K562 (cell line): ENCODE data around the gene COX10. TPM values are rescaled to one million over a fixed set of nuclear protein-coding genes. Genes with fewer than 3 reads are reported as not detected.

Experiments
- ATAC-seq: fragments of 200-7000 bp; cut with Tn5 transposase; 3 replicates; pipeline ENCODE4 v1.9.1; 2020; ENCODE audit warnings: moderate library complexity
- BruUV-seq: library from RNA; stranded (reverse); fragments of 400-500 nt; replicated peaks from 2 replicates; lab custom pipeline; 2021; lab: Mats Ljungman, UMichigan
- CTCF ChIA-PET: fragments of 300-600 bp; formaldehyde crosslinking; extraction: SDS; loops from one replicate; lab custom pipeline; 2021; ENCODE audit warnings: low intra/inter-chr PET ratio; lab: Yijun Ruan, JAX
- POLR2A ChIA-PET: fragments of 300-600, 350-650 bp; sonication (Branson Sonifier 250); formaldehyde crosslinking; extraction: SDS; loops from one replicate; lab custom pipeline; 2021; ENCODE audit warnings: antibody characterized with exemption, inconsistent platforms; lab: Yijun Ruan, JAX
- DNase-seq, 4 experiments: peaks; one replicate each; pipeline versions ENCODE4 v3.0.0 to v3.0.0-alpha.2; 2011 to 2018; ENCODE audit warnings: low spot score in 3 of 4, mixed read lengths in 3 of 4; ENCODE audit errors: extremely low read depth in 1 of 4
- FAIRE-seq: peaks from 2 replicates; lab custom pipeline; 2011; peaks lifted over from hg19 to GRCh38; lab: Jason Lieb, UNC
- H2AFZ ChIP-seq: 2 replicates; pipeline ENCODE4 v1.6.0; 2011; ENCODE audit warnings: low read depth, low read length, control low read depth, inconsistent platforms
- H3K27ac ChIP-seq: fragments of 200-600 bp; 3 replicates; pipeline ENCODE4 v1.8.0; 2011; ENCODE audit warnings: low read depth, mild to moderate bottlenecking, control low read depth, inconsistent platforms, low read length, moderate library complexity, mixed read lengths; ENCODE audit errors: extremely low read depth
- H3K27me3 ChIP-seq, 2 experiments: fragments of 300-600 bp in 1 of 2; 2 replicates in 1 of 2; 3 replicates in 1 of 2; pipeline versions ENCODE4 v1.6.0 to v1.8.0; 2011; ENCODE audit warnings: inconsistent platforms in 2 of 2, low read length in 2 of 2, mild to moderate bottlenecking in 1 of 2, mixed read lengths in 1 of 2, moderate library complexity in 1 of 2; ENCODE audit not compliant: control insufficient read depth in 2 of 2, insufficient read depth in 2 of 2
- H3K36me3 ChIP-seq: fragments of 300-600 bp; 3 replicates; pipeline ENCODE4 v1.8.0; 2011; ENCODE audit warnings: mild to moderate bottlenecking, low read length, inconsistent platforms; ENCODE audit not compliant: control insufficient read depth, insufficient read depth
- H3K4me1 ChIP-seq, 2 experiments: fragments of 200-600 bp in 1 of 2; replicated peaks in 1 of 2; 2 replicates in 1 of 2; 3 replicates in 1 of 2; pipeline versions ENCODE4 v1.5.1 to v1.8.0; 2011; ENCODE audit warnings: inconsistent platforms in 2 of 2, low read length in 2 of 2, mild to moderate bottlenecking in 1 of 2, mixed read lengths in 1 of 2, moderate library complexity in 1 of 2; ENCODE audit not compliant: control insufficient read depth in 2 of 2, insufficient read depth in 2 of 2
- H3K4me2 ChIP-seq: 2 replicates; pipeline ENCODE4 v1.6.1; 2011; ENCODE audit warnings: low read length, control low read depth, inconsistent platforms, mixed read lengths; ENCODE audit not compliant: insufficient read depth
- H3K4me3 ChIP-seq: fragments of 200-600 bp; sonication (generic), shearing (Covaris generic); 2 replicates; pipeline ENCODE4 v1.5.1; 2016; ENCODE audit warnings: control low read depth, inconsistent platforms
- H3K79me2 ChIP-seq: fragments of 200-600 bp; 3 replicates; pipeline ENCODE4 v1.8.0; 2011; ENCODE audit warnings: low read length, inconsistent platforms; ENCODE audit not compliant: control insufficient read depth, insufficient read depth
- H3K9ac ChIP-seq, 2 experiments: 2 replicates each; pipeline versions ENCODE4 v1.6.0 to v1.6.1; 2011; ENCODE audit warnings: low read depth in 2 of 2, low read length in 2 of 2, control low read depth in 1 of 2, inconsistent platforms in 1 of 2, mild to moderate bottlenecking in 1 of 2, mixed read lengths in 1 of 2; ENCODE audit not compliant: insufficient read depth in 1 of 2
- H3K9me1 ChIP-seq: one replicate; pipeline ENCODE4 v1.6.0; 2011; ENCODE audit warnings: inconsistent platforms, mild to moderate bottlenecking, low read length, moderate library complexity; ENCODE audit not compliant: control insufficient read depth, insufficient read depth
- H3K9me3 ChIP-seq: replicated peaks from 2 replicates; pipeline ENCODE4 v1.5.1; 2011; ENCODE audit warnings: low read depth, low read length, inconsistent platforms; ENCODE audit not compliant: control insufficient read depth, insufficient read depth
- H4K20me1 ChIP-seq: replicated peaks from 2 replicates; pipeline ENCODE4 v1.6.1; 2011; ENCODE audit warnings: low read length, inconsistent platforms, mixed read lengths; ENCODE audit not compliant: control insufficient read depth, insufficient read depth
- ATF1 ChIP-seq, 2 experiments: fragments of 450-650 bp in 1 of 2; IDR thresholded peaks; 2 replicates each; pipeline ENCODE4 v1.6.1; 2016; ENCODE audit warnings: missing compliant biosample characterization in 1 of 2, missing genetic modification characterization in 1 of 2
- BHLHE40 ChIP-seq: IDR thresholded peaks from 2 replicates; pipeline ENCODE4 v1.6.1; 2011; ENCODE audit warnings: low read length, improper control_type of control experiment
- CC2D1A ChIP-seq: fragments of 450-650 bp; IDR thresholded peaks from 2 replicates; pipeline ENCODE4 v1.6.1; 2017; ENCODE audit warnings: mild to moderate bottlenecking
- HNRNPK ChIP-seq: fragments of 200-400 bp; formaldehyde crosslinking; IDR thresholded peaks from one replicate; pipeline ENCODE4 v1.6.1; 2018; ENCODE audit warnings: mild to moderate bottlenecking, low read depth, low read length; ENCODE audit not compliant: poor library complexity, severe bottlenecking
- HNRNPLL ChIP-seq: fragments of 200-400 bp; formaldehyde crosslinking; IDR thresholded peaks from 2 replicates; pipeline ENCODE4 v1.6.1; 2017; ENCODE audit warnings: low read length, low read depth, mild to moderate bottlenecking; ENCODE audit not compliant: poor library complexity, severe bottlenecking
- KAT8 ChIP-seq: fragments of 450-650 bp; IDR thresholded peaks from 2 replicates; pipeline ENCODE4 v1.6.1; 2016; ENCODE audit warnings: low read depth, mild to moderate bottlenecking
- KLF10 ChIP-seq: fragments of 250-450 bp; sonication (Bioruptor Pico); IDR thresholded peaks from 2 replicates; pipeline ENCODE4 v1.6.1; 2021; ENCODE audit warnings: matching md5 sums
- MED1 ChIP-seq: sonication (generic); formaldehyde crosslinking; IDR thresholded peaks from 2 replicates; pipeline ENCODE4 v1.8.1; 2023; ENCODE audit warnings: missing genetic modification reagents, borderline replicate concordance
- MEIS2 ChIP-seq: fragments of 450-650 bp; IDR thresholded peaks from 2 replicates; pipeline ENCODE4 v1.6.1; 2014; ENCODE audit warnings: mild to moderate bottlenecking; ENCODE audit not compliant: partially characterized antibody
- NFYB ChIP-seq: IDR thresholded peaks from 2 replicates; pipeline ENCODE4 v1.6.1; 2011; ENCODE audit warnings: mild to moderate bottlenecking, moderate library complexity; ENCODE audit not compliant: insufficient read length; ENCODE audit errors: extremely low read depth
- NR2C1 ChIP-seq, 2 experiments: fragments of 450-650 bp; IDR thresholded peaks; 2 replicates each; pipeline ENCODE4 v1.6.1; 2017; ENCODE audit warnings: mild to moderate bottlenecking in 2 of 2, antibody characterized with exemption in 1 of 2, inconsistent platforms in 1 of 2, missing compliant biosample characterization in 1 of 2, missing genetic modification characterization in 1 of 2
- POLR3A ChIP-seq: IDR thresholded peaks from 2 replicates; pipeline ENCODE4 v1.6.1; 2011; ENCODE audit warnings: borderline replicate concordance, mild to moderate bottlenecking, moderate library complexity; ENCODE audit not compliant: insufficient read length, insufficient read depth; ENCODE audit errors: extremely low read depth
- TRIM28 ChIP-seq: fragments of 450-650 bp; IDR thresholded peaks from 2 replicates; pipeline ENCODE4 v1.6.1; 2017
- ZNF143 ChIP-seq: sonication (generic); formaldehyde crosslinking; IDR thresholded peaks from 2 replicates; pipeline ENCODE4 v1.9.0; 2022; ENCODE audit warnings: mild to moderate bottlenecking, missing genetic modification reagents
- ZNF311 ChIP-seq: fragments of 250-450 bp; sonication (Bioruptor Pico); IDR thresholded peaks from 2 replicates; pipeline ENCODE4 v1.4.0; 2020; ENCODE audit warnings: mild to moderate bottlenecking, moderate library complexity
- ZNF444 ChIP-seq: fragments of 250-450 bp; sonication (Bioruptor Pico); IDR thresholded peaks from 2 replicates; pipeline ENCODE4 v1.4.0; 2020; ENCODE audit warnings: mild to moderate bottlenecking, moderate library complexity
- ZNF592 ChIP-seq: fragments of 450-650 bp; IDR thresholded peaks from 2 replicates; pipeline ENCODE4 v1.6.1; 2017; ENCODE audit warnings: antibody characterized with exemption, mild to moderate bottlenecking
- WGBS: fragments of 100-300 bp; shearing (Covaris generic); methylation state at CpG from one replicate; pipeline ENCODE4 v1.1.6; 2016; ENCODE audit warnings: low coverage, mixed read lengths; ENCODE audit not compliant: insufficient coverage; ENCODE audit errors: missing lambda C conversion rate; 5-methylcytosine and 5-hydroxymethylcytosine counted together
- in situ Hi-C: fragments of 300-500 bp; cut with MboI; formaldehyde crosslinking; loops from 4 replicates; pipeline ENCODE4 v1.15.0; 2018; ENCODE audit warnings: inconsistent platforms, mixed read lengths
- intact Hi-C: fragments of 100-400 bp; cut with micrococcal nuclease; formaldehyde crosslinking; loops from 2 replicates; pipeline ENCODE4 v1.14.2; 2022
- polyA plus RNA-seq, 8 experiments: library from polyadenylated mRNA; depleted of rRNA in 4 of 8; stranded (reverse) in 5 of 8; unstranded in 3 of 8; fragments of >200 nt; fragmentation: Nextera tagmentation in 2 of 8; fragmentation: Illumina TruSeq in 1 of 8; extraction: Ambion mirVana in 2 of 8; extraction: Trizol in 1 of 8; gene quantifications; 2 replicates each; pipeline versions ENCODE4 v1.2.1 to v1.2.3, GENCODE V29; 2011 to 2014; ENCODE audit warnings: inconsistent platforms in 1 of 8, missing spikeins in 1 of 8
- total RNA-seq, 7 experiments: library from RNA; depleted of rRNA in 6 of 7; stranded (reverse); fragments of >200 nt in 6 of 7; fragmentation: Illumina TruSeq in 2 of 7; extraction: Trizol in 2 of 7; gene quantifications; 2 replicates each; pipeline versions ENCODE4 v1.2.1 to v1.2.3, GENCODE V29; 2011 to 2021; ENCODE audit warnings: low replicate concordance in 1 of 7

COX10 gene
- total and polyA plus RNA-seq, 9 of the 15 experiments (the other 6 are each of a cell fraction or from before 2014, with no cell fraction given) = 10.3 to 26.4 (median 17.8) TPM

GRCh38 chr17:14211801-14212200 is 142.5 kb downstream of the COX10 start (continued):
- TF ChIP-seq ZNF592 (no peak), KLF10 (CRISPR knock-in tag) (no peak), ZNF311 (no peak), MEIS2 (no peak), MED1 (CRISPR knock-in tag) (no peak)

- no peak overlapping the region for H3K27ac ChIP-seq
- DNase-seq = no peak
- peaks cover 0 to 13% of the 10 kb centered on the region in 2 experiments; a peak in 3 of 5 replicates for H3K4me1 ChIP-seq
- CTCF ChIA-PET = no interaction called here
- intact Hi-C loops = no loop called here
- no peaks in the 10 kb centered on the region for H3K79me2 ChIP-seq
- H3K9ac ChIP-seq = no peak overlapping the region
- H2AFZ ChIP-seq = no peak overlapping the region
- no peak for FAIRE-seq
- no peak for ATAC-seq
- H4K20me1 ChIP-seq = no peaks in the 10 kb centered on the region
- H3K9me3 ChIP-seq = 0 out of 2 replicates have a peak, but pooled peaks cover 2% of the 10 kb centered on the region
- no TSS peak for BruUV-seq
- no peaks in the 10 kb centered on the region for H3K27me3 ChIP-seq
- TF ChIP-seq HNRNPK (no peak), ATF1 (CRISPR knock-in tag; IDR thresholded peaks at IDR 0.05) (no peak), ATF1 (tag; IDR thresholded peaks at IDR 0.05) (no peak), KAT8 (no peak), NR2C1 (IDR thresholded peaks at IDR 0.05) (no peak), NR2C1 (tag; IDR thresholded peaks at IDR 0.05) (no peak), POLR3A (no peak), BHLHE40 (no peak), NFYB (no peak), ZNF143 (CRISPR knock-in tag) (no peak), ZNF444 (CRISPR knock-in tag) (no peak), HNRNPLL (no peak), CC2D1A (no peak), TRIM28 (no peak)
- TF ChIP-seq, all 486 proteins: peak for 0
- in situ Hi-C loops = no loop called here
- H3K4me2 ChIP-seq = no peak overlapping the region
- no peak overlapping the region for H3K4me3 ChIP-seq
- no peaks in the 10 kb centered on the region for H3K9me1 ChIP-seq
- POLR2A ChIA-PET = no interaction called here
- H3K36me3 ChIP-seq = peaks cover 6% of the 10 kb centered on the region; the same call in 1 of the 3 replicates
- WGBS = 79% methylated on average over 7 of the region's 12 CpGs
Observed at GRCh38 chr17:14212401-14212800, 143.1 kb downstream of the COX10 start.
